Limb (tissue), 2 donors: ENCODE results near the gene MYH10.

ENCODE experiments used
- DNase-seq, 2 donors: peaks; one replicate each; pipeline ENCODE4 v3.0.0-alpha.2; 2016; ENCODE audit errors: extremely low spot score in 2 of 2

The MYH10 gene

DNA sequence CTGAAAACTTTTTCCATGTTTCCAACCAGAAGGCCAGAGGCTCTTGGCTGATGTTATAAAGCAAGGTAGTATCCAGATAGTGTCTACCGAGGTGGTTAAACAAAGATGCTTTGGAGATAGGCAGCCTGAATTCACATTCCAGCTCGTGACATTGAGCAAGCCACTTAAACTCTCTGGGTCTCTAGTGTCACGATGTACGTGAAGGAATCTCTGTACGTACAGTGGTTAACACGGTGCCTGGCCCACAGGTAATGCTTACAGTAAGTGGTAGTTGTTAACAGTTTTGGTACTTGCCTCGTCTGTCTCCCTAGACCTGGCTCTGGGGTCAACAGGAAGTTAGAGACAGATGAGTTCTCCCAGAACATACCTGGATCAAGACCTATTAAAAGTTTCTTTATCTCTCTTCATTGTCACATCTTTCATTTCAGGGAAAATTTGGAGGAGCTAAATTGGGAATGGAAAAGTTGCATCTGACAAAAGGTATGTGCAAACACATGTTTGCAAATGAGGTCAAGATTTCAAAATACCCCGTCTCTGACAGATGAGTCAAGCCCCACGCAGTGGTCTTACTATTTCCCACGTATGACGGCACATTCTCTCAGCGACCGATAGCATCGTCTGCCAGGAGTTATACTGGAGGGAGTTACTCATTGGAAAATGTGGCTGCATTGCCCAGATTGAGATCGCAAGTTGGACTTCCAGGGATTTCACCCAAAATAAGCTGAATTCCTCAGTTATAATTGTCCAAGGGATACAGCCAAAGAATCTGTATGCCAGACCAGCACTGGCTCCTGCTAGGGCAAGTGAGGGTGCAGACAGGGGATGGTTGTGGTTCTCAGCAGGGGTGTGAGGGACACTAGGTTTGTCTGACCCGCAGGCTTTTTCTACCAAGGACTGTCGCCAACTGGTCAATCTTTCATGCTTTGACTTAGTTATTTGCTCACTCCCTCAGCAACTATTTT is 18.9 kb upstream of the MYH10 start:
- DNase-seq = no peak

DNA sequence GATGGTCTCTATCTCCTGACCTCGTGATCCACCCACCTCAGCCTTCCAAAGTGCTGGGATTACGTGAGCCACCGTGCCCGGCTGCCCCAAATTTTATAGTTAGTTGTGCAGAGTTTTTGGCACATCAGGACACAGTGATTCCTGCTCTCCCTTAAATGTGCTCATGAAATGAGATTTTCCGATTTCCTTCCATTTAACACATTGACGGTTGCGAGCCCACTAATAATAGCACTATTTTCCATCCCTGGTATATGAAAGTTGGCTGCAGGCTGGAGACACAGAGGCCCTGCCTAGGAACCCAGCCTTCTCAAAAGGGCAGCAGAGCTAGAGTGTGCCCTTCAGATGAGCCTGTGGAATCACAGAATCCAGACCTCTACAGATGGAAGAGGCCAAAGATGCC is 17.4 kb upstream of the MYH10 start:
- no peak for DNase-seq

DNA sequence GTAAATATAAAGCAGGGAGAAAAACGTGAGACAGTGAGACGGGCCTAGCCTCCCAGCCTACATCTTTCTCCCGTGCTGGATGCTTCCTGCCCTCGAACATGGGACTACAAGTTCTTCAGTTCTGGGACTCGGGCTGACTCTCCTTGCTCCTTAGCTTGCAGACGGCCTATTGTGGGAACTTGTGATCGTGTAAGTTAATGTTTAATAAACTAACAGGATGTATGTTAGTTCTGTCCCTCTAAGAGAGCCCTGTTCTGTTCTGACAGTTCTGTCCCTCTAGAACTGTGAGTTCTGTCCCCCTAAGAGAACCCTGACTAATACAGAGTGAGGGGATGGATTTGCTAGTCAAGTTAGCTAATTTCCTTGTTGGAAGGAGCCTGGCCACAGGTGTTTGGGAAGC is 16.7 kb upstream of the MYH10 start:
- no peak for DNase-seq

DNA sequence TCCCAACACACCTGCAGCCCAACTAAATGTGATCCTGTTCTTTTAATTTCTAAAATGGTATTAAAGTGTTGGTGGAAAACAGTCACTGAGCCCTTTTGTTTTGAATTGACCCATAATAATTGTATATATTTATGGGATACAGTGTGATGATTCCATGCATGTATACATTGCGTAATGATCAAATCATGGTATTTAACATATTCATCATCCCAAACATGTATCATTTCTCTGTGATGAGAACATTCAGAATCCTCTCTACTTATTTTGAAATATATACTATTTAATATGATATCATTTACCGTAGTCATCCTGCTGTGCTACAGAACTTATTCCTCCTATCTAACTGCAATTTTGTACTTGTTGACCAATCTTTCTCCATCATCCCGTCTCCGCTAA is 14.0 kb upstream of the MYH10 start:
- no peak for DNase-seq

- no peak for DNase-seq
These were observed 13.5 kb upstream of the MYH10 start for GRCh38 chr17:8643855-8644506.

DNA sequence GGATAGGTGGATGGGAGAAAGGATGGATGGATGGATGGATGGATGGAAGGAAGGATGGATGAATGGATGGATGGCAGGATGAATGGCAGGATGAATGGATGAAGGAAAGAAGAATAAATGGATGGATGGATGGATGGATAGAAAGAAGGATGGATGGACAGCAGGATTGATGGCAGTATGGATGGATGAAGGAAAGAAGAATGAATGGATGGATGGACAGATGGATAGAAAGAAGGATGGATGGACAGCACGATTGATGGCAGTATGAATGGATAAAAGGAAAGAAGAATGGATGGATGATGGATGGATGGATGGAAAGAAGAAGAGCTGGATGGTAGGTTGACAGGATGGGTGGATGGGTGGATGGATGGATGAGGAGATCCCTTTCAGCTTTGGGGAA is 9.2 kb upstream of the MYH10 start:
- no peak for DNase-seq

DNA sequence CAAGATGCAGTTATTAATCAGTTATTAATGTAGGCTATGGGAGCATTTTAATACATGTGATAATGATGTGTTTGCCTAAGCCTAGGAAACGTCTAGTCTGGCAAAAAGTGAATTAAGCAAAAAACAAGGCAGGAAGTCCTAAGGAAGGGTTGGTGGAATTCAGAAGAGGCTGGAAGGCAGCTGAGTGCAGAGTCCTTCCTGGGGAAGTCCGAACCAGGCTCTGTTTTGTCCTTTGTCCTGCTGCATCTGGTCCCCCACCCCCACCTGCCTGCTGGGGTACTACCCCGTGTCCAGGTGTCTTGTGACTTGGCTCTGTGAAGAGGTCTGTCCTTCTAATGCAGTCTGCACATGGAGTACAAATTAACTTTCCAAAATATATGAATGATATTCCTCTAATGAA is 1.5 kb upstream of the MYH10 start:
- DNase-seq = peak in 1 of 2 donors; percentile 34

DNA sequence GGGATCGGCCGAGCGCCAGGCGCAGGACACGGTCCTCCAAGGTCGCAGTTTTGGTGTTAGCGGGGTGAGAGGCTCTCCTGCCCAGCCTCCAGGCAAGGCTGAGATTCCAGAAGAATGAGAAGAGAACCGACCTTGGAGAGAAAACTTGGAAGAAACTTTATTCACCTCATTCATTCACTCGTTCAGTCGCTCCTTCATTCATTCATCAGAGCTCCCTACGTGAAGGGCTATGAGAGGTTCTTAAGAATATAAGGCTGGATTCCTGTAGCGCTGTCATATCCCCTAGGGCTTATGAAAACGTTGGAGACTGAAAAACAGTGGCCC is 991 bp upstream of the MYH10 start:
- peak in 1 of 2 donors; percentile 29 for DNase-seq

GRCh38 chr17:8630802-8631553 is 453 bp upstream of the MYH10 start:
- peak; percentile 99 for DNase-seq

- peak; percentile 33 to 75 for DNase-seq
These were observed 926 bp downstream of the MYH10 start for GRCh38 chr17:8629371-8630226.

- DNase-seq = peak in 1 of 2 donors; percentile 30
These were observed 1.8 kb downstream of the MYH10 start for GRCh38 chr17:8628609-8629169.

- DNase-seq = no peak
These were observed 2.4 kb downstream of the MYH10 start for GRCh38 chr17:8628172-8628571.

- DNase-seq = no peak
These were observed 6.9 kb downstream of the MYH10 start for GRCh38 chr17:8623591-8623990.

- no peak for DNase-seq
These were observed 8.3 kb downstream of the MYH10 start for GRCh38 chr17:8622191-8622590.

DNA sequence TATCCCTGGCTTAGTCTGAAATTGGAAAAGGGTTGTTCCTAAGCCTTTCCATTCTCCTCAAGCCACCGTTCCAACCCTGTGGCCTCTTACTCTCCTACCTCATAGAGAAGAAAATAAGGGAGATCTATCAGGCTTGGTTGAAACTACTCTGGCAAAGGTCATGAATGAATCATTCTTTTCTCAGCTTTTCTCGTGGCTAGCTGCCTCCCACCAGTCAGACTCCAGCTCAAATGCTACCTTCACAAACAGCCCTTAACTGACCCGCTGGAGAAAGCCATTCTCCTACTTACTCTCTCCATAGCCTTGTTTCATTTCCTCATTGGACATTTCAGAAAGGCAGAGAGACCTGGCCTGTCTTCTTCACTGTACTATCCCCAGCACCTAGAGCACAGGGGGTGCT is 8.9 kb downstream of the MYH10 start:
- no peak for DNase-seq

- no peak for DNase-seq
These were observed 11.2 kb downstream of the MYH10 start for GRCh38 chr17:8619294-8619693.

GRCh38 chr17:8618825-8619224 is 11.7 kb downstream of the MYH10 start:
- no peak for DNase-seq

DNA sequence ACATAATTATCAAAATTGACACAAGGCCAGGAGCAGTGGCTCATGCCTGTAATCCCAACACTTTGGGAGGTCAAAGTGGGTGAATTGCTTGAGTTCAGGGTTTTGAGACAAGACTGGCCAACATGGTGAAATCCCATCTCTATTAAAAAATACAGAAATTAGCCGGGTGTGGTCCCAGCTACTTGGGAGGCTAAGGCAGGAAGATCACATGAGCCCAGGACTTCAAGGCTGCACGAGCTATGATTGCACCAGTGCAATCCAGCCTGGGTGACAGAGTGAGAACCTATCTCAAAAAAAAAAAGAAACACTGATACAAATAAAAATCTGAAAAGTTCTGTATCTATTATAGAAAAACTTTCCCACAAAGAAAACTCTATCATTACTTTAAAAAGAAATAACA is 15.5 kb downstream of the MYH10 start:
- no peak for DNase-seq

DNA sequence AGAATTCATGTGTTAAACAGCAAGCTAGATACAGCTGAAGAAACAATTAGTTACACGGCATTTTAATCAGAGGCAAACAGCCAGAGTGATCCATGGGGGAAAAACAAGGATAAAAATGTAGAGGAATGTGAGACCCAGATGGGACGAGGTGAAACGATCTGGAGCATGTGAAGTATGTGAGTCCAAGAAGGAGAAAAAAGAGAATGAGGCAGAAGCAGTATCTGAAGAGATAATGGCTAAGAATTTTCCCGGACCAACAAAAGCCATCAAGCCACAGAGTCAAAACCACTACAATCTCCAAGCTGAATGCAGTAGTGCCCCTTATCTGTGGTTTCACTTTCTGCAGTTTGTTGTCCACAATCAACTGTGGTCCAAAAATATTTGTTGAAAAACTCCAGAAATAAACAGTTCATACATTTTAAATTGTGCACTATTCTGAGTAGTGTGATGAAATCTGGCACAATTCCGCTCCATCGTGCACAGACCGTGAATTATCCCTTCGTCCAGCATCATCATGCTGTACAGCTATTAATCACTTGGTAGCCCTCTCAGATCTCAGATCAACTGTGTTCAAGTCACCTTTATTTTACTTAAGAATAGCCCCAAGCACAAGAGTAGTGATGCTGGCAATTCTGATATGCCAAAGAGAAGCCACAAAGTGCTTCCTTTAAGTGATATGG is 18.8 kb downstream of the MYH10 start:
- DNase-seq = no peak

DNA sequence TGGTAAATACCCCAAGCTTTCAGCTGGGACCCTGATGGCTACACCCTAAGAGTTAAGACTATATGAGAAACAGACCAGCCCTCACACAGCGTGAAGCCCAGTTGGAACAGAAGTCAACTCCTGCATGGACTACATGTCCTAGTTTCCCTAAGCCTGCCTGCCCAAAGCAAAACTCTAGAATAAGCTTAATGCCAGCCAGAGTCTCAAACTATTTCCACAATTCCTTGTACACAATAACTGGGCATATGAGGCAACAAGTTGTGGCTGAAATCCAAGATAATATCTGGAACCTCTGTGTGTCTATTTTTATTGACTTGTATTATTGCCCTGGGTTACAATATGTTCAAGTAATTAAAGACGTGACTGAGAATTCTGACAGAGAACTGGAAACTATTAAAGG is 19.4 kb downstream of the MYH10 start:
- peak in 1 of 2 donors; percentile 33 for DNase-seq
